ENCODE results near the gene SUMO4.
A peak's percentile ranks its signal among the peaks of the same experiment; 100 is the strongest.

Gene SUMO4

GRCh38 chr6:149379977-149380376 is 20.1 kb upstream of the SUMO4 start:
- no peaks in the 10 kb centered on the region for H3K27me3 Mint-ChIP-seq
- peaks cover 93% of the 10 kb centered on the region for H3K36me3 Mint-ChIP-seq (ENCODE audit: low read depth)
- H3K4me1 Mint-ChIP-seq (ENCODE audit: low read depth), result peaks cover 84% of the 10 kb centered on the region
- DNase-seq, result no peak
- H3K4me3 Mint-ChIP-seq, result no peak overlapping the region
- H3K27ac Mint-ChIP-seq, result peak overlapping the region; percentile 88
- H3K9me3 Mint-ChIP-seq, result peaks cover 4% of the 10 kb centered on the region

- peak overlapping the region; percentile 83 for H3K27ac Mint-ChIP-seq
- no peak for DNase-seq
- peaks cover 84% of the 10 kb centered on the region for H3K4me1 Mint-ChIP-seq (ENCODE audit: low read depth)
- H3K9me3 Mint-ChIP-seq, result peaks cover 4% of the 10 kb centered on the region
- H3K4me3 Mint-ChIP-seq, result no peak overlapping the region
- peaks cover 94% of the 10 kb centered on the region for H3K36me3 Mint-ChIP-seq (ENCODE audit: low read depth)
- H3K27me3 Mint-ChIP-seq, result no peaks in the 10 kb centered on the region
Observed at GRCh38 chr6:149380523-149380922, 19.5 kb upstream of the SUMO4 start.

- Mint-ChIP-seq H3K27ac (no peak overlapping the region), H3K4me3 (no peak overlapping the region), H3K9me3 (peaks cover 15% of the 10 kb centered on the region), H3K4me1 (ENCODE audit: low read depth) (peaks cover 84% of the 10 kb centered on the region), H3K27me3 (no peaks in the 10 kb centered on the region), H3K36me3 (ENCODE audit: low read depth) (peaks cover 97% of the 10 kb centered on the region)
- DNase-seq, result no peak
Observed at GRCh38 chr6:149383371-149383770, 16.7 kb upstream of the SUMO4 start.

GRCh38 chr6:149384464-149384863 is 15.6 kb upstream of the SUMO4 start:
- Mint-ChIP-seq H3K27me3 (no peaks in the 10 kb centered on the region), H3K36me3 (ENCODE audit: low read depth) (peaks cover 94% of the 10 kb centered on the region), H3K27ac (peak overlapping the region; percentile 3), H3K9me3 (peaks cover 15% of the 10 kb centered on the region), H3K4me1 (ENCODE audit: low read depth) (peaks cover 78% of the 10 kb centered on the region), H3K4me3 (no peak overlapping the region)
- no peak for DNase-seq

- peaks cover 93% of the 10 kb centered on the region for H3K36me3 Mint-ChIP-seq (ENCODE audit: low read depth)
- no peak for DNase-seq
- H3K27ac Mint-ChIP-seq, result peak overlapping the region; percentile 54
- peaks cover 15% of the 10 kb centered on the region for H3K9me3 Mint-ChIP-seq
- H3K4me1 Mint-ChIP-seq (ENCODE audit: low read depth), result peaks cover 77% of the 10 kb centered on the region
- H3K27me3 Mint-ChIP-seq, result no peaks in the 10 kb centered on the region
- H3K4me3 Mint-ChIP-seq, result no peak overlapping the region
Observed at GRCh38 chr6:149385998-149386646, 13.9 kb upstream of the SUMO4 start.

- no peak overlapping the region for H3K4me3 Mint-ChIP-seq
- peaks cover 79% of the 10 kb centered on the region for H3K4me1 Mint-ChIP-seq (ENCODE audit: low read depth)
- DNase-seq, result no peak
- H3K27ac Mint-ChIP-seq, result no peak overlapping the region
- peaks cover 92% of the 10 kb centered on the region for H3K36me3 Mint-ChIP-seq (ENCODE audit: low read depth)
- no peaks in the 10 kb centered on the region for H3K27me3 Mint-ChIP-seq
- H3K9me3 Mint-ChIP-seq, result peaks cover 14% of the 10 kb centered on the region
Observed at GRCh38 chr6:149387779-149388512, 12.1 kb upstream of the SUMO4 start.

- peaks cover 11% of the 10 kb centered on the region for H3K9me3 Mint-ChIP-seq
- DNase-seq, result no peak
- no peaks in the 10 kb centered on the region for H3K27me3 Mint-ChIP-seq
- H3K4me3 Mint-ChIP-seq, result no peak overlapping the region
- H3K27ac Mint-ChIP-seq, result no peak overlapping the region
- peaks cover 80% of the 10 kb centered on the region for H3K4me1 Mint-ChIP-seq (ENCODE audit: low read depth)
- H3K36me3 Mint-ChIP-seq (ENCODE audit: low read depth), result peaks cover 92% of the 10 kb centered on the region
Observed at GRCh38 chr6:149389509-149390297, 10.4 kb upstream of the SUMO4 start.

- DNase-seq, result no peak
- Mint-ChIP-seq H3K4me3 (no peak overlapping the region), H3K4me1 (ENCODE audit: low read depth) (peaks cover 75% of the 10 kb centered on the region), H3K27me3 (no peaks in the 10 kb centered on the region), H3K27ac (peak overlapping the region; percentile 79), H3K36me3 (ENCODE audit: low read depth) (peaks cover 93% of the 10 kb centered on the region), H3K9me3 (no peaks in the 10 kb centered on the region)
Observed at GRCh38 chr6:149392093-149392492, 8.0 kb upstream of the SUMO4 start.

- peaks cover 93% of the 10 kb centered on the region for H3K36me3 Mint-ChIP-seq (ENCODE audit: low read depth)
- H3K27ac Mint-ChIP-seq, result peak overlapping the region; percentile 79
- no peaks in the 10 kb centered on the region for H3K27me3 Mint-ChIP-seq
- no peak for DNase-seq
- H3K9me3 Mint-ChIP-seq, result no peaks in the 10 kb centered on the region
- peaks cover 73% of the 10 kb centered on the region for H3K4me1 Mint-ChIP-seq (ENCODE audit: low read depth)
- no peak overlapping the region for H3K4me3 Mint-ChIP-seq
Observed at GRCh38 chr6:149392535-149392934, 7.5 kb upstream of the SUMO4 start.

- peaks cover 71% of the 10 kb centered on the region for H3K4me1 Mint-ChIP-seq (ENCODE audit: low read depth)
- H3K27me3 Mint-ChIP-seq, result no peaks in the 10 kb centered on the region
- DNase-seq, result no peak
- peak overlapping the region; percentile 79 for H3K27ac Mint-ChIP-seq
- no peak overlapping the region for H3K4me3 Mint-ChIP-seq
- H3K36me3 Mint-ChIP-seq (ENCODE audit: low read depth), result peaks cover 93% of the 10 kb centered on the region
- H3K9me3 Mint-ChIP-seq, result no peaks in the 10 kb centered on the region
Observed at GRCh38 chr6:149393002-149393679, 6.9 kb upstream of the SUMO4 start.

- Mint-ChIP-seq H3K4me3 (no peak overlapping the region), H3K36me3 (ENCODE audit: low read depth) (peaks cover 94% of the 10 kb centered on the region), H3K9me3 (no peaks in the 10 kb centered on the region), H3K4me1 (ENCODE audit: low read depth) (peaks cover 59% of the 10 kb centered on the region), H3K27ac (no peak overlapping the region), H3K27me3 (no peaks in the 10 kb centered on the region)
- no peak for DNase-seq
Observed at GRCh38 chr6:149395185-149395584, 4.9 kb upstream of the SUMO4 start.

- no peak overlapping the region for H3K4me3 Mint-ChIP-seq
- H3K4me1 Mint-ChIP-seq (ENCODE audit: low read depth), result peaks cover 40% of the 10 kb centered on the region
- no peaks in the 10 kb centered on the region for H3K9me3 Mint-ChIP-seq
- no peak for DNase-seq
- H3K36me3 Mint-ChIP-seq (ENCODE audit: low read depth), result peaks cover 95% of the 10 kb centered on the region
- H3K27me3 Mint-ChIP-seq, result no peaks in the 10 kb centered on the region
- H3K27ac Mint-ChIP-seq, result peak overlapping the region; percentile 77
Observed at GRCh38 chr6:149397384-149397783, 2.7 kb upstream of the SUMO4 start.

- no peaks in the 10 kb centered on the region for H3K27me3 Mint-ChIP-seq
- H3K9me3 Mint-ChIP-seq, result no peaks in the 10 kb centered on the region
- H3K27ac Mint-ChIP-seq, result peak overlapping the region; percentile 31
- DNase-seq, result no peak
- H3K4me3 Mint-ChIP-seq, result no peak overlapping the region
- H3K36me3 Mint-ChIP-seq (ENCODE audit: low read depth), result peaks cover 95% of the 10 kb centered on the region
- H3K4me1 Mint-ChIP-seq (ENCODE audit: low read depth), result peaks cover 32% of the 10 kb centered on the region
Observed at GRCh38 chr6:149403534-149403933, 3.5 kb downstream of the SUMO4 start.

Data from activated T-cell treated with anti-CD3 and anti-CD28 coated beads, Interleukin-2, amount 50 U/mL, for 24 hours (primary cell).